IPS DF 4.7 (cell line): ENCODE data around the gene H2BK1.

Experiments
- DNase-seq: peaks from one replicate; pipeline ENCODE4 v3.0.0-alpha.2; 2013; ENCODE audit warnings: low spot score; ENCODE audit errors: extremely low read depth

H2BK1 gene

DNA sequence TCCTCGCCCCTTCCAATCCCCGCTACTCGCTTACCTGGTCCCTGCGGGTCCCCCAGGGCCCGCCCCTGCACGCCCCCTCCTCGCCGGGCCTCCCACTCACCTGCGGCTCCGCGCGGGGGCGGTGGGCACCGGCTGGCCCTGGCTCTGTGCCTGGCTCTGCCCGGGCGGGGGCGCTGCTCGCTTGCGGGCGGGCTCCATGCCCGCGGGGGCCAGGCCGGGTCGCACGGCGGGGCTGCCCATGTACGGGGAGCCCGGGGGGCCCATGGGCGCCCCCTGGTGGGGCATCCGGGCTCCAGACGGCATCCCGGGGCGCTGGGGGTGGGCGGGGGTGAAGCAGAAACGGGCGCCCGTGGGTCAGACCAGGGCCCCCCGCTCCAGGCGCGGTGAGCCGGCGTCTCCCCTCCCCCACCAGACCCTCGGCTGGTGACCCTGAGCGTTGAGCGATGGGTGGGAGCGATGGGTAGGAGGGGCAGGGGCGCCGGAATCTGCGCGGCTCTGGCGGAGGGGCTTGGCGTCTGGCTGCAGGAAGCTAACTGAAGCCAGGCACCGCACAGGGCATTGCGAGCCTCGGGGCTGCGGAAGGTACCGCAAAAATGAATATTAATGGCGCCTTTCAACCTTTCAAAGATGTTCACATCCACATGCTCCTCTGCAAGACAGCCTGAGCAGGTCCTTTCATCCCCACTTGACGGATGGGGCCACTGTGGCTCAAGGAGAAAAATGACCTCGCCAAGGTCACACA, 35.2 kb upstream of the H2BK1 start:
- no peak for DNase-seq

DNA sequence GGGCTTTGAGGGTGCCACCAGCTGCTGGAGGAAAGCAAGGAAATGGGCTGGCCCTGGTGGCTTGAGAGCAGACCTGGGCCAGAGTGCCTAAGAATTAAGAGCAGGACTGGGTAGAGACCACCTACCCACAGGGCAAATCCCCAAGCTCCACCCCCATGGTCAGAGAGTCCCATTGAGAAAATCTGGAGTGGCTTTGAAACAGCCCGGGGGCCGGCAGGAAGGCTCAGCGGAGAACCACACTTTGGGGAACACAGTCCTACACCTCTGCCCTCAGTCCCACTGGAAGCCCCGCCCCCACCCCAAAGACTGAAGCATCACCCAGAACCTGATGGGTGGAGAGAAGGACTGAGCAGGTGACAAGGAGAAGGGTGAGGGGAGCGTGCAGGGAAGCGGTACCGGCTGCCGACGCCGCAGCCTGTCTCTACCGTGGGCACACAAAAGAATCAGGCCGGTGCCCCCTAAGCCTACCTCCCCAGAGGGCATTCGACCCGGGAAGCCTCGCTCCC, 34.6 kb upstream of the H2BK1 start:
- no peak for DNase-seq

DNA sequence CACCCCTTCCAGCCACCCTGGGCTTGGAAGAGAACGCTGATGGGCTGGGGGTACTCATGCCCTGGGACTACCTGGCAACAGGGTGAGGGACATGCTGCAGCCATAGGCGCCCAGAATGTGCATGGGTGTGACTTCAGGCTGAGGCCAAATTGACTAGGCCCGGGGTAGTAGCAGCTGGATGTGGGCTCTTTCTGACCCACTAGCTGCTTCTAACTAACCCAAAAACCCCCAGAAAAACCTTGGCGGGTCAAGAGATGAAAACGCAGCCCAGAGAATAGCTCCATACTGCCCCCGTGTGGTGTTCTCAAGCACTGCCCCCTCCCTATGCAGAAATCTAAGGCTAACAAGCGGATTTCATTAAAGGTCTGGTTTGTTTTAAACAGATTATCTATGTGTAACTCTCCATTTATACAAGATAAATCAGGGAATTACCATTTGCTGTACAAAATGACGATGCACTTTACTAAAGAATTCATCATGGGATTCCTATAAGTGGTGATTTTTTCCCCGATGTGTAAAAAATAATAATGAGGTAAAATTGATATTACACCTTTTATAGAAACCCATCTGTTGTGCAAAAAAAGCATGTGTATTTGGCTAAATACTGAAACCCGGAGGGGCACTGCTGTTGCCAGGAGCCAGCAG, 34.0 kb upstream of the H2BK1 start:
- no peak for DNase-seq

DNA sequence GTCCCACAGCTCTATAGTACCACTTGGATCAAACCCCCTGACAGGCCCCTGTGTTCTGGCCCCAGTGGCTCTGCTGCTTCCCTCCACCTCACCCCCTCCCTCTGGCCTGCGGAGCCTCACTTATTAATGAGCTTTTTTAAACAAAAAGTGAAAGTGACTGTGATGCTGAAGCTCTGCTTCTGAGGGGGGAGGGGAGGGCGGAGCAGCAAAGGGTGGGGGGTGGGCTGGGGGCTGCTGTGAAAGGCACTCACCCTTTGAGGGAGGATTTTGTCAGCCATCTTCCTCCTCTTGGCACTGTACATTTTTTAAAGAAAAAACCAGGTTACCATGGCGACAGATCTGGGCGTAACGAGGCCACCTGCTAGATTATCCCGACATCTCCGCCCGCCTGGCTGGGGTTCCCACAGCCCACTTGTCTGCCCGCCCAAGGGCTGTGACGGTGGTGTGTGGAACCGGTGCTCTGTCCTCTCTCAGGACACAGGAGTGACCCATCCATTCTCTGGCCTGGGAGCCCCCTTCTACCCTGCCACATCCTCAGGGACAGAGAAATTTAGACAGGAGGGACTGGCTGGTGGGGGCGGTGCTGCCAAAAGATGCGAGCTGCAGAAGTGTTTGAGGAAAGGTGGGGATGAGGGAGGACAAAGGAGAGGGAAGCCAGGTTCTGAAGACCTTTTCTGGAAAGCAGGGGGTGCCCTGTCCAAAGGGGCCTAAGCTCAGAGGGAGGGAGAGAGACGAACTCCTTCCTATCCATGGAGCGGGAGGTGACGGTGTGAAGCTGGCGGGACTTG, 33.3 kb upstream of the H2BK1 start:
- no peak for DNase-seq

DNA sequence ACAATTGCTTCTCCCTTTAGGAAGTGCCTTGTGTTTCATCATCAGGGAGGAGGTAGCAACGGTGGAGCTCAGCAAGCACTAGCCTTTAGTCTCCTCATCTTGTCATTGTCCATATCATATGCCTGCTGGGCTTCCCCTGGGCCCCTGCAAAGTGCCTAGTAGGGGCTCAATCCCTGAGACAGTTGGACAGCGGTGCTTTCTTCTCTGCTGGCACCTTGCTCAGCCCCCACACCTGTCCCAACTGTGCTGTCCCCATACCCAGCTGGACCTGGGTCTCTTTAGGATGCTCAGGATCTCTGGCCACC, 32.7 kb upstream of the H2BK1 start:
- DNase-seq = no peak

DNA sequence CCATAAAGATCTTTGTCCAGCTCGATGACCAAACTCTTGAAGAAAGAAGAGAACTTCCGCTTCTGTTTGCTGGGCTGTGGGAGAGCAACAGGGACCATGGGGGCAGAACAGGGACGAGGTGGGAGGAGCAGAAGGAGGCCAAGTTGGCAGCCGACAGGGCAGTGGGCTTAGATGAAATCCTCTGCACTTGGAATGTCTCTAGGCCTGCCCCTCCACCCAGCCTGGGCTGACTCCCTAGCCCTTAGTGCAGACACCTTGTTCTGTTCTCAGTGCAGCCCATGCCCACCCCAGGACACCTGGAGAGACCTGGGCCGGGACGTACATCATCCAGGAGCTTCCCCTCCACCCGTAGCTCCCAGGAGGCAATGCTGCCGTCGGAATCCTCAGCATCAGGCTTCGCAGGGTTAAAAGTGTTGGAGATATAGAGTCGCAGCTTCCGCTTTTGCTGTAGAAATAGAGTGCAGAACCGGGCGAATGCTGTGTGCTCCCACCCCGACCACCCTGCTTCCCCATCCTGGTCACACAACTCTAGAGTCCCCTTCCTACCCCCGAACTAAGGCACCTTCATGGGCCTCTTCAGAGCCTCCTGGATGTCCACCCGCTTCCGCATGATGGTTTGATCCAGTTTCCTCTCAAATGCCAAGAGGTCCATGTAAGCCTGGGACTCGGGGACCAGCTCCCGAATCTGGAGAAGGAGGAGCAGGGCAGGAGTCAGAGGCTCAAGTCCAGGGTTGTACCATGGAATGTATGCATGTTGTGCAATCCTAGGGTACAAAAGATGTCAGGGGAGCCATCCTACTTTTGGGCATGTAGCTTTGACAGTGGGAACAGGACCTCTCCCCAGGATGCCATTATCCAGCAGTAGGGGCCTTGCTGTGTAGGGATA, 32.1 kb upstream of the H2BK1 start:
- DNase-seq = no peak

DNA sequence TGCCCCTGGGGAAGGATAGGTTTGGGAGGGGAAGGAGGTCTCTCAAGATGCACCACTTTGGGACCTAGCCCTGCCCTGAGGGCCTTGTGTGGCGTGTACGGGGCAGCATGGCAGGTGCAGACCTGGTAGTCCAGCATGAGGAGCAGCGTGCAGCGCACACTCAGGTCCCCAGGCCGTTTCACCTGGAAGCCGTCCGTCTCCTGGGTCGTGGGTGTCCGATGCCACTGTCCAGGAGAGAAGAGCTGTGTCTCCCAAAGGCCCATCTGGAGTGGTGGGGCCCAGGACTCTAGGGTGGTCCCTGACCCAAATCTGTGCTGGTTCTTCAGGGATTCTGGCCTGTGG, 31.4 kb upstream of the H2BK1 start:
- DNase-seq = no peak

DNA sequence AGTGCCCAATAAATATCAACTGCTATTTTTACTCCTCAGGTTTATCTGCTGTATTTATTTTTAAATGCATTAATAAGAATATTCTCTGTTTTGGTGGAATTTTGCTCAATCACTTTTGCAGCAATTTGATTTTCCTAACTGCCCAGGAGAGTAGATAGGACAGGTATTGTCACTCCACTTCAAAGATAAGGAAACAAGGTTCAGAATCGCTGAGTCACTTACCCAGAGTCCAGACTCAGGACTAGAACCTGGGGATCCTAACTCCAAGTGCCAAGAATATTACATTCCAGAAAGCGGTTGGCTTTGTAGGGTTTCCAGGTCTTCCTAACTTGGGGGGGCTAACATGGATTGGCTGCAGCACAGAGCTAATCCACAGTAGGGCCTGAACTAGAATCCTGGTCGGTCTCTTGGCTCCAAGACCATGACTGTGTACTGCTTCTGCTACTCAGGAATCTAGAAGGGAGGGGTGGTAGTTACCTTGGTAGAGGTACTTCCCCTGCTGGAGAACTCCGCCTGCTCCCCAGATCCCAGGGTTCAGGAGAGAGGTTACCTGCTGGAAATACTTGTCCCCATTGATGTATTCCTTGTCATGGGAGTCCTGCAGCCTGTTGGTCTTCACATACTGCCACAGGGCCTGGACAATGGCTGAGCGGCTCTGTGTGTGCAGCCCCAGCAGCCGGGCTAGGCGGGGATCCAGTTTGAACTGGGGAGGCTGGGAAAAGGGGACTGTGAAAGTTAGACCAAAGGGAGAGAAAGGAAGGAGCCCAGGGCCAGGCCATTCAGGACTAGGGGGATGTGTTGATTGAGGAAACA, 30.9 kb upstream of the H2BK1 start:
- no peak for DNase-seq

DNA sequence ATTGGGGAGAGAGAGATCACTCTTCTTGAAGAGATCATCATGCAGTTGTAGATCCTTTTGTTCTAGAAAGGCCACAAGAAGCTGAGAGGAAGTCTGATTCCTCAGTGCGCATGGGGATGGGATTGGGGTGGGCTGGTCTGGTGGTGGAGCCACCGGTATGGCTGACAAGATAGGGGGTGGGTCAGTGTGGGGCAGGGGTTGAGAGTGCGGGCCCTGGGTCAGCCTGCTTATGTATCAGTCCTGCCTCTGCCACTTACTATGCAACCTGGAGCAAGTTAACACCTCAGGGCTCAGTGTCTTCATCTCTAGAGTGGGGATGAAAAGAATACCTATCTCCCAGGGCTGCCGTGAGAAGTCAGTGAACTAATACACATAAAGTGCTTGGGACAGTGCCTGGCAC, 30.2 kb upstream of the H2BK1 start:
- no peak for DNase-seq

DNA sequence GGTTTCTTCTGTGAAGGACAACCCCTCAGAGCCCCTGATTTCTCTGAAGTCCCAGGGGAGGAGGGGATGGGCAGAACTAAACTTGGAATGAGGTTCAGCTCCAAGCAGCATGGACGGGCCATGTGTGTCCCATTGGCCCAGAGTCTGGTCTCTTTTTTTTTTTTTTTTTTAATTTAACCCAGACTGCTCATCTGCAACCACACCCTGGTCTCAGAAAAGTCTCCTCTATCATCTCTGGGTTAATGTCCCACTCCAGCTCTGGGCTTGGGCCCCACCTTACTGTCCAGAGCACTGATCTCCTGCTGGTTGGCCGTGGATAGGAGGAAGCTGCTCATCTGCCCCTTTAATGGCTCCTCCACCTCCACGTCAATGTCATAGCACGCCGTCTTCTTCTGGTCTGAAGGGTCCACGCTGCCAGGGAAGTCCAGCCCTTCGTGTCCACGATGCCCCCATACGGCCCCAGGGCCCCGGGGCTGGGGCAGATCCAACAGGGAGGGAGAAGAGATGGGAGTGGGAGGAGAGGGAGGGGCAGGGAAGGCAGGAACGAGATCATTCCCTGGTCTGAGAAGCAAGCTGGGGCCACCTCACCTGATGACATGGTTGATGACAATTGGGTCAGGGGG, 29.7 kb upstream of the H2BK1 start:
- no peak for DNase-seq

DNA sequence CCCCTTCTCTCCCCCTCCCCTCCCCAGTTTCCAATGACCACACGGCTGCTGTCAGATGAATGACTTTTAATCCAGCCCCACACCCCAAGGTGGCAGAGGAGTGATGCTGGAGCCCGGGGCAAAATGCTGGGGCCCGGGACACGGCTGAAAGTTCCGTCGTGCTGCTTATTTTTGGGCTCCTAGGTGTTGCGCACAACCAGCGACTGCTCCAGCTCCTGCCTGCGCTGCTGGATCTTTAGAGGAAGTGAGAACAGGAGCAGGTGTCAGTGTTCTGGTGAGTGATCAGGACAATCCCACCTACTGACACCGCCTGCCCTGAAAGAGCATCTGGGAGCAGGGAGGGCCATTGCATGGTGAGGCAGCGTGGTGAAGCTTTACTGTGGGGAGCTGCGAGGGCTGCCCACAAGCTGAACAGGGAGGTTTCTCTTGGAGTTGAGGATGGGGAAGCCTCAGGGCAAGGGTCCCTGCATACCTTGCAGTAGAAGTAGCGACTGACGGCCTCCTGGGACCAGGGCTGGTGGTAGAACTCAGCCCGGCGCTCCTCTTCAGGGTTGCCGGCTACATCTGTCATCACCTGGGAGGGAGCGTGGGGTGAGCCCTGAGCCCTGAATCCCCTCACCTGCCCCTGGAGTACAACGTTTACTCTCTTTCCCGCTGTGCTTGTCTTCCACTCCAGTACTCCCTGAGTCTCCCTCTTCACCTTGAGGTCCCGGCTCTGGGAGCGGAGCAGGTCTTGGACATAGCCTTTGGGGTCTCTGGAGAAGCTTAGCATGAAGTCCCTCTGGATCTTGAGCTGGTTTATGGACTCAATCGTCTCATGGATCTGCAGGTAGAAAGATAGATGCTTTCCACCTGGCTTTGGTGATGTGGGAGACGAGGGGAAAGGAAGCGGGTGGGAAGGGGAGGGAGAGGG, 28.9 kb upstream of the H2BK1 start:
- no peak for DNase-seq

DNA sequence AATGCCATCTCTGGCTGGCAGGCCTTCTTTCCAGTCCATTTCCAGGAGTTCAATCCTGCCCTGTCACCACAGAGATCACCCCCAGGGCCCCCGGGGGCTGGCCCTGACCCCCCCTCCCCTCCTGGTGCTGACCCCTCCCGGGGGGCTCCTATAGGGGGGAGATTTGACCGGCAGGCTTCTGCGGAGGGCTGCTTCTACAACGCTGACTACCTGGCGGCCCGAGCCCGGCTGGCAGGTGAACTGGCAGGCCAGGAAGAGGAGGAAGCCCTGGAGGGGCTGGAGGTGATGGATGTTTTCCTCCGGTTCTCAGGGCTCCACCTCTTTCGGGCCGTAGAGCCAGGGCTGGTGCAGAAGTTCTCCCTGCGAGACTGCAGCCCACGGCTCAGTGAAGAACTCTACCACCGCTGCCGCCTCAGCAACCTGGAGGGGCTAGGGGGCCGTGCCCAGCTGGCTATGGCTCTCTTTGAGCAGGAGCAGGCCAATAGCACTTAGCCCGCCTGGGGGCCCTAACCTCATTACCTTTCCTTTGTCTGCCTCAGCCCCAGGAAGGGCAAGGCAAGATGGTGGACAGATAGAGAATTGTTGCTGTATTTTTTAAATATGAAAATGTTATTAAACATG, 28.0 kb upstream of the H2BK1 start:
- DNase-seq = no peak

DNA sequence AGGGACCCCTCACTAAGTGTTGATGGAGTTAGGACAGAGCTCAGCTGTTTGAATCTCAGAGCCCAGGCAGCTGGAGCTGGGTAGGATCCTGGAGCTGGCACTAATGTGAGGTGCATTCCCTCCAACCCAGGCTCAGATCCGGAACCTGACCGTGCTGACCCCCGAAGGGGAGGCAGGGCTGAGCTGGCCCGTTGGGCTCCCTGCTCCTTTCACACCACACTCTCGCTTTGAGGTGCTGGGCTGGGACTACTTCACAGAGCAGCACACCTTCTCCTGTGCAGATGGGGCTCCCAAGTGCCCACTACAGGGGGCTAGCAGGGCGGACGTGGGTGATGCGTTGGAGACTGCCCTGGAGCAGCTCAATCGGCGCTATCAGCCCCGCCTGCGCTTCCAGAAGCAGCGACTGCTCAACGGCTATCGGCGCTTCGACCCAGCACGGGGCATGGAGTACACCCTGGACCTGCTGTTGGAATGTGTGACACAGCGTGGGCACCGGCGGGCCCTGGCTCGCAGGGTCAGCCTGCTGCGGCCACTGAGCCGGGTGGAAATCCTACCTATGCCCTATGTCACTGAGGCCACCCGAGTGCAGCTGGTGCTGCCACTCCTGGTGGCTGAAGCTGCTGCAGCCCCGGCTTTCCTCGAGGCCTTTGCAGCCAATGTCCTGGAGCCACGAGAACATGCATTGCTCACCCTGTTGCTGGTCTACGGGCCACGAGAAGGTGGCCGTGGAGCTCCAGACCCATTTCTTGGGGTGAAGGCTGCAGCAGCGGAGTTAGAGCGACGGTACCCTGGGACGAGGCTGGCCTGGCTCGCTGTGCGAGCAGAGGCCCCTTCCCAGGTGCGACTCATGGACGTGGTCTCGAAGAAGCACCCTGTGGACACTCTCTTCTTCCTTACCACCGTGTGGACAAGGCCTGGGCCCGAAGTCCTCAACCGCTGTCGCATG, 27.2 kb upstream of the H2BK1 start:
- DNase-seq = no peak

DNA sequence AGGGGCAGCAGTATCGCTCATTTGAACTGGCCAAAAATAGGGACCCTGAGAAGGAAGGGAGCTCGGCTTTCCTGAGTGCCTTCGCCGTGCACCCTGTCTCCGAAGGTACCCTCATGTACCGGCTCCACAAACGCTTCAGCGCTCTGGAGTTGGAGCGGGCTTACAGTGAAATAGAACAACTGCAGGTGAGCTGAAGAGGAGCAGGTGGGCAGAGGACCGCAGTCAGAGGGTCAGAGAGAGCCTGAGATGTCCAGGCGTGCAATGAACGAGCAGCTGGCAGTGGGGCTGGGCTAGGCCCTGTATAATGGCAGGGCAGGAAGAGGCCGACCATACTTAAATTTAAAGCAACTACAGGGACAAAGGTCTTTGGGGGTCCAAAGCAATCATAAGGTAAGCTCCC, 26.1 kb upstream of the H2BK1 start:
- DNase-seq = no peak

DNA sequence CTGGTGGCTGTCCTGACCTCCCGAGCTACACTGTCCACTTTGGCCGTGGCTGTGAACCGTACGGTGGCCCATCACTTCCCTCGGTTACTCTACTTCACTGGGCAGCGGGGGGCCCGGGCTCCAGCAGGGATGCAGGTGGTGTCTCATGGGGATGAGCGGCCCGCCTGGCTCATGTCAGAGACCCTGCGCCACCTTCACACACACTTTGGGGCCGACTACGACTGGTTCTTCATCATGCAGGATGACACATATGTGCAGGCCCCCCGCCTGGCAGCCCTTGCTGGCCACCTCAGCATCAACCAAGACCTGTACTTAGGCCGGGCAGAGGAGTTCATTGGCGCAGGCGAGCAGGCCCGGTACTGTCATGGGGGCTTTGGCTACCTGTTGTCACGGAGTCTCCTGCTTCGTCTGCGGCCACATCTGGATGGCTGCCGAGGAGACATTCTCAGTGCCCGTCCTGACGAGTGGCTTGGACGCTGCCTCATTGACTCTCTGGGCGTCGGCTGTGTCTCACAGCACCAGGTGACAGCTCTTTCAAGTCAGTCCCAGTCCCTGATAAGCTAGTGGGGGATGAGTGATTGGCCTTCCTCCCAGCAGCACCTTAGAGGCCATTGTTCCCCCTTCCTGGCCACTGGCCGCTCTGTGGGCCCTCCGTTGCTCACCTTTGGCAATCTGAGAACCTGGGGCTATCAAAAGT, 25.0 kb upstream of the H2BK1 start:
- no peak for DNase-seq

DNA sequence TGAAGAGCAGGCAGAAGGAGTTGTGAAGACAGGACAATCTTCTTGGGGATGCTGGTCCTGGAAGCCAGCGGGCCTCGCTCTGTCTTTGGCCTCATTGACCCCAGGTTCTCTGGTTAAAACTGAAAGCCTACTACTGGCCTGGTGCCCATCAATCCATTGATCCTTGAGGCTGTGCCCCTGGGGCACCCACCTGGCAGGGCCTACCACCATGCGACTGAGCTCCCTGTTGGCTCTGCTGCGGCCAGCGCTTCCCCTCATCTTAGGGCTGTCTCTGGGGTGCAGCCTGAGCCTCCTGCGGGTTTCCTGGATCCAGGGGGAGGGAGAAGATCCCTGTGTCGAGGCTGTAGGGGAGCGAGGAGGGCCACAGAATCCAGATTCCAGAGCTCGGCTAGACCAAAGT, 23.5 kb upstream of the H2BK1 start:
- DNase-seq = no peak
